HCT116 (cell line): ENCODE results near the gene CAPZB. TPM values are rescaled to one million over a fixed set of nuclear protein-coding genes. Genes with fewer than 3 reads are reported as not detected.

ENCODE experiments used
- ATAC-seq: fragments of 200-7000 bp; cut with Tn5 transposase; 2 replicates; pipeline ENCODE4 v1.9.1; 2020; ENCODE audit warnings: mild to moderate bottlenecking, moderate library complexity
- BruUV-seq: library from RNA; stranded (reverse); fragments of 400-500 nt; replicated peaks from 2 replicates; lab custom pipeline; 2021; lab: Mats Ljungman, UMichigan
- CTCF ChIA-PET: fragments of 300-600 bp; sonication (Branson Sonifier 250); formaldehyde crosslinking; loops from one replicate; lab custom pipeline; 2021; ENCODE audit warnings: antibody characterized with exemption; lab: Charles Lee
- POLR2A ChIA-PET: fragments of 300-600, 350-600 bp; sonication (Branson Sonifier 250); formaldehyde crosslinking; loops from one replicate; lab custom pipeline; 2021; ENCODE audit warnings: antibody characterized with exemption; lab: Charles Lee
- RAD21 ChIA-PET, 2 experiments: fragments of 300-600 bp; sonication (Branson Sonifier 250); formaldehyde crosslinking; loops; one replicate each; lab custom pipeline; 2023; ENCODE audit warnings: low total read pairs in 2 of 2; ENCODE audit not compliant: uncharacterized antibody in 2 of 2, unreplicated experiment in 2 of 2, low non-redundant PET in 1 of 2; lab: Charles Lee
- DNase-seq: peaks from one replicate; pipeline ENCODE4 v3.0.0-alpha.2; 2010; ENCODE audit warnings: low read depth, low spot score
- H2AFZ ChIP-seq: fragments of 200-600 bp; shearing (Covaris generic), sonication (generic); 2 replicates; pipeline ENCODE4 v1.6.1; 2017; ENCODE audit warnings: low read depth, mixed run types, mixed read lengths, antibody characterized with exemption, low read length; ENCODE audit not compliant: poor library complexity, severe bottlenecking
- H3K27ac ChIP-seq: 2 replicates; pipeline ENCODE4 v1.5.1; 2012; ENCODE audit warnings: low read depth, low read length
- H3K27me3 ChIP-seq: fragments of 200-600 bp; sonication (generic); 2 replicates; pipeline ENCODE4 v1.6.1; 2016; ENCODE audit warnings: mixed run types, low read length, mixed read lengths; ENCODE audit not compliant: insufficient read depth
- H3K36me3 ChIP-seq, 2 experiments: fragments of 200-500 bp in 1 of 2; fragments of 200-600 bp in 1 of 2; sonication (Bioruptor generic) in 1 of 2; sonication (generic) in 1 of 2; 2 replicates each; pipeline versions ENCODE4 v1.5.1 to v1.6.1; 2014 to 2016; ENCODE audit warnings: low read length in 2 of 2, inconsistent platforms in 1 of 2, mixed read lengths in 1 of 2, mixed run types in 1 of 2; ENCODE audit not compliant: insufficient read depth in 2 of 2, control insufficient read depth in 1 of 2
- H3K4me1 ChIP-seq, 2 experiments: fragments of 200-600 bp in 1 of 2; sonication (generic) in 1 of 2; 2 replicates each; pipeline versions ENCODE4 v1.5.1 to v1.6.1; 2012 to 2017; ENCODE audit warnings: low read length in 2 of 2, inconsistent platforms in 1 of 2, mild to moderate bottlenecking in 1 of 2, mixed read lengths in 1 of 2, mixed run types in 1 of 2, moderate library complexity in 1 of 2; ENCODE audit not compliant: insufficient read depth in 2 of 2, control insufficient read depth in 1 of 2
- H3K4me2 ChIP-seq: fragments of 200-600 bp; sonication (generic); 2 replicates; pipeline ENCODE4 v1.6.1; 2017; ENCODE audit warnings: mixed run types, low read length, mixed read lengths
- H3K4me3 ChIP-seq, 2 experiments: fragments of 200-600 bp in 1 of 2; sonication (generic) in 1 of 2; replicated peaks in 1 of 2; 2 replicates each; pipeline ENCODE4 v1.5.1; 2011 to 2016; ENCODE audit warnings: low read length in 2 of 2, control low read depth in 1 of 2, low read depth in 1 of 2, mild to moderate bottlenecking in 1 of 2, mixed read lengths in 1 of 2, mixed run types in 1 of 2
- H3K79me2 ChIP-seq: fragments of 200-600 bp; sonication (generic); 2 replicates; pipeline ENCODE4 v1.6.1; 2017; ENCODE audit warnings: mild to moderate bottlenecking, mixed run types, low read length, moderate library complexity, mixed read lengths; ENCODE audit not compliant: insufficient read depth
- H3K9ac ChIP-seq: fragments of 200-600 bp; sonication (generic); 2 replicates; pipeline ENCODE4 v1.6.1; 2016; ENCODE audit warnings: low read length, mixed read lengths
- H3K9me2 ChIP-seq: fragments of 200-600 bp; sonication (generic), shearing (Covaris generic); 2 replicates; pipeline ENCODE4 v1.6.1; 2017; ENCODE audit warnings: mixed run types, mild to moderate bottlenecking, moderate library complexity; ENCODE audit not compliant: insufficient read depth
- H3K9me3 ChIP-seq, 2 experiments: fragments of 200-500 bp in 1 of 2; fragments of 200-600 bp in 1 of 2; sonication (Bioruptor generic) in 1 of 2; sonication (generic) in 1 of 2; 2 replicates each; pipeline ENCODE4 v1.6.1; 2014 to 2017; ENCODE audit warnings: low read length in 2 of 2, mixed read lengths in 2 of 2, inconsistent platforms in 1 of 2, low read depth in 1 of 2, mild to moderate bottlenecking in 1 of 2, mixed run types in 1 of 2, moderate library complexity in 1 of 2; ENCODE audit not compliant: control insufficient read depth in 1 of 2, insufficient read depth in 1 of 2
- H4K20me1 ChIP-seq: fragments of 200-600 bp; sonication (generic), shearing (Covaris generic); 2 replicates; pipeline ENCODE4 v1.6.1; 2017; ENCODE audit warnings: mixed run types, mild to moderate bottlenecking, moderate library complexity; ENCODE audit not compliant: insufficient read depth
- ATF3 ChIP-seq: IDR thresholded peaks from 2 replicates; pipeline ENCODE4 v1.6.1; 2012
- CBX3 ChIP-seq: IDR thresholded peaks from 2 replicates; pipeline ENCODE4 v1.6.1; 2012; ENCODE audit warnings: low read depth
- CTCF ChIP-seq, 3 experiments: fragments of 200-600 bp in 1 of 3; sonication (generic) in 1 of 3; IDR thresholded peaks in 2 of 3; conservative IDR thresholded peaks in 1 of 3; 2 replicates each; pipeline ENCODE4 v1.5.1; 2012 to 2017; ENCODE audit warnings: low read depth in 2 of 3, low read length in 2 of 3, antibody characterized with exemption in 1 of 3, borderline replicate concordance in 1 of 3, control low read depth in 1 of 3, mild to moderate bottlenecking in 1 of 3, mixed read lengths in 1 of 3, mixed run types in 1 of 3, moderate library complexity in 1 of 3; ENCODE audit not compliant: insufficient read depth in 1 of 3
- EGR1 ChIP-seq: IDR thresholded peaks from 2 replicates; pipeline ENCODE4 v1.6.1; 2012; ENCODE audit warnings: low read depth
- ELF1 ChIP-seq: IDR thresholded peaks from 2 replicates; pipeline ENCODE4 v1.6.1; 2012; ENCODE audit warnings: low read depth, borderline replicate concordance
- FOSL1 ChIP-seq: IDR thresholded peaks from 2 replicates; pipeline ENCODE4 v1.6.1; 2012; ENCODE audit warnings: low read depth
- MAX ChIP-seq: IDR thresholded peaks from 2 replicates; pipeline ENCODE4 v1.6.1; 2012
- POLR2A ChIP-seq: IDR thresholded peaks from 2 replicates; pipeline ENCODE4 v1.7.0; 2011; ENCODE audit warnings: borderline replicate concordance; ENCODE audit not compliant: insufficient read depth, insufficient read length; ENCODE audit errors: extremely low read depth
- POLR2AphosphoS5 ChIP-seq: IDR thresholded peaks from 2 replicates; pipeline ENCODE4 v1.6.1; 2011; ENCODE audit warnings: mild to moderate bottlenecking, low read depth, low read length, moderate library complexity
- RAD21 ChIP-seq: IDR thresholded peaks from 2 replicates; pipeline ENCODE4 v1.6.1; 2012; ENCODE audit warnings: low read depth, mild to moderate bottlenecking
- SIN3A ChIP-seq: IDR thresholded peaks from 2 replicates; pipeline ENCODE4 v1.6.1; 2012; ENCODE audit warnings: low read depth
- SRF ChIP-seq: IDR thresholded peaks from 2 replicates; pipeline ENCODE4 v1.6.1; 2012; ENCODE audit warnings: low read depth
- YY1 ChIP-seq: IDR thresholded peaks from 2 replicates; pipeline ENCODE4 v1.6.1; 2011; ENCODE audit warnings: low read length, low read depth, moderate library complexity, mild to moderate bottlenecking; ENCODE audit not compliant: insufficient replicate concordance; ENCODE audit errors: extremely low read depth
- ZFX ChIP-seq: fragments of 450-650 bp; IDR thresholded peaks from 2 replicates; pipeline ENCODE4 v1.6.1; 2017
- intact Hi-C: fragments of 100-400 bp; cut with micrococcal nuclease; formaldehyde crosslinking; loops from 2 replicates; pipeline ENCODE4 v1.10.0; 2022
- total RNA-seq: library from RNA; stranded (reverse); gene quantifications from one replicate; pipeline ENCODE4 v1.2.1, GENCODE V29; 2021; ENCODE audit not compliant: unreplicated experiment

CAPZB gene
- total RNA-seq, 1 experiment from 2014 or later = 203 TPM

- Histone ChIP-seq H3K9ac (no peak overlapping the region), H3K27ac (no peak overlapping the region), H3K27me3 (no peaks in the 10 kb centered on the region), H3K4me1 (no peaks in the 10 kb centered on the region), H3K4me3 (no peak overlapping the region), H3K36me3 (peaks cover 4 to 16% of the 10 kb centered on the region in 2 experiments; a peak in 2 of 4 replicates), H3K9me2 (no peaks in the 10 kb centered on the region), H4K20me1 (peaks cover 8% of the 10 kb centered on the region), H3K9me3 (no peaks in the 10 kb centered on the region), H2AFZ (no peak overlapping the region), H3K79me2 (peaks cover 58% of the 10 kb centered on the region), H3K4me2 (no peak overlapping the region)
- no peak for ATAC-seq
- ChIA-PET POLR2A (no interaction called here), RAD21 (no interaction called here), CTCF (no interaction called here)
- BruUV-seq = TSS peak; percentile 26
- no peak for TF ChIP-seq POLR2A
- no peak for TF ChIP-seq MAX
- no peak for TF ChIP-seq EGR1
- no peak for DNase-seq
- intact Hi-C loops = no loop called here
Measured at GRCh38 chr1:19418503-19418971, 66.8 kb downstream of the CAPZB start.

- Histone ChIP-seq H3K27me3 (no peaks in the 10 kb centered on the region), H3K9ac (no peak overlapping the region), H3K27ac (no peak overlapping the region), H3K4me1 (no peaks in the 10 kb centered on the region), H3K9me3 (no peaks in the 10 kb centered on the region), H3K79me2 (peaks cover 62% of the 10 kb centered on the region), H3K9me2 (no peaks in the 10 kb centered on the region), H2AFZ (no peak overlapping the region), H3K4me2 (no peak overlapping the region), H3K36me3 (peaks cover 4 to 16% of the 10 kb centered on the region in 2 experiments; a peak in 2 of 4 replicates), H3K4me3 (no peak overlapping the region), H4K20me1 (peaks cover 6% of the 10 kb centered on the region)
- CTCF ChIA-PET = no interaction called here
- POLR2A ChIA-PET = no interaction called here
- intact Hi-C loops = no loop called here
- RAD21 ChIA-PET = no interaction called here
- BruUV-seq = no TSS peak
- DNase-seq = no peak
- no peak for ATAC-seq
- TF ChIP-seq SRF (no peak), POLR2AphosphoS5 (no peak), CTCF (IDR thresholded peaks at IDR 0.05 in 2 of 3, conservative IDR thresholded peaks at IDR 0.05 in 1 of 3; ENCODE audit: borderline replicate concordance in 1 of 3, insufficient read depth in 1 of 3, low read depth in 2 of 3, low read length in 2 of 3) (no peak), EGR1 (no peak), ATF3 (no peak), POLR2A (no peak), ZFX (no peak), ELF1 (no peak), CBX3 (no peak), SIN3A (no peak), FOSL1 (no peak), MAX (no peak), RAD21 (no peak), YY1 (no peak)
Measured at GRCh38 chr1:19416921-19417470, 68.3 kb downstream of the CAPZB start.
